Ramos (cell line): ENCODE measurements around the gene GRB10.

ENCODE experiments used
- in situ Hi-C: fragments of 300-500 bp; cut with MboI; formaldehyde crosslinking; loops from one replicate; pipeline ENCODE4 v1.14.3; 2022; ENCODE audit warnings: low sequenced_read_pairs; ENCODE audit not compliant: unreplicated experiment

GRB10 gene

GRCh38 chr7:50805447-50806125 is 22.9 kb upstream of the GRB10 start:
- in situ Hi-C loops: no loop called here

GRCh38 chr7:50803359-50804337 is 21.0 kb upstream of the GRB10 start:
- in situ Hi-C loops: no loop called here

GRCh38 chr7:50801907-50802306 is 19.2 kb upstream of the GRB10 start:
- in situ Hi-C loops: no loop called here

GRCh38 chr7:50799873-50800272 is 17.2 kb upstream of the GRB10 start:
- in situ Hi-C loops: no loop called here

GRCh38 chr7:50798126-50798525 is 15.4 kb upstream of the GRB10 start:
- in situ Hi-C loops: no loop called here

- in situ Hi-C loops: no loop called here
Measured at GRCh38 chr7:50795831-50796230, 13.1 kb upstream of the GRB10 start.

- in situ Hi-C loops: no loop called here
Measured at GRCh38 chr7:50795253-50795652, 12.6 kb upstream of the GRB10 start.

GRCh38 chr7:50793947-50794570 is 11.4 kb upstream of the GRB10 start:
- in situ Hi-C loops: no loop called here

GRCh38 chr7:50793120-50793946 is 10.6 kb upstream of the GRB10 start:
- in situ Hi-C loops: no loop called here

GRCh38 chr7:50792342-50793119 is 9.8 kb upstream of the GRB10 start:
- in situ Hi-C loops: no loop called here

- in situ Hi-C loops: no loop called here
Measured at GRCh38 chr7:50791938-50792341, 9.2 kb upstream of the GRB10 start.

- in situ Hi-C loops: no loop called here
Measured at GRCh38 chr7:50791363-50791937, 8.8 kb upstream of the GRB10 start.

- in situ Hi-C loops: no loop called here
Measured at GRCh38 chr7:50790381-50790780, 7.7 kb upstream of the GRB10 start.

- in situ Hi-C loops: no loop called here
Measured at GRCh38 chr7:50788382-50788781, 5.7 kb upstream of the GRB10 start.

GRCh38 chr7:50787825-50788224 is 5.1 kb upstream of the GRB10 start:
- in situ Hi-C loops: no loop called here

GRCh38 chr7:50785346-50785745 is 2.6 kb upstream of the GRB10 start:
- in situ Hi-C loops: no loop called here

- in situ Hi-C loops: no loop called here
Measured at GRCh38 chr7:50783801-50784507, 1.3 kb upstream of the GRB10 start.

- in situ Hi-C loops: no loop called here
Measured at GRCh38 chr7:50783303-50783702, 607 bp upstream of the GRB10 start.
